22Rv1 (cell line): ENCODE results near the gene RARS2.

Experiments
- CTCF ChIP-seq: fragments of 450-650 bp; IDR thresholded peaks from 2 replicates; pipeline ENCODE4 v1.5.1; 2017; ENCODE audit warnings: mild to moderate bottlenecking
- ZFX ChIP-seq: fragments of 450-650 bp; IDR thresholded peaks from 2 replicates; pipeline ENCODE4 v1.6.1; 2017; ENCODE audit warnings: antibody characterized with exemption, borderline replicate concordance

- TF ChIP-seq CTCF (no peak), ZFX (no peak)
These were observed 60.6 kb downstream of the RARS2 start for GRCh38 chr6:87529221-87529620.
